Body of pancreas (tissue), 4 donors: ENCODE data around the gene GDF3. TPM values are rescaled to one million over a fixed set of nuclear protein-coding genes. Genes with fewer than 3 reads are reported as not detected.
"Not testable (repeated sequence)": the region's sequence is repeated elsewhere in the genome, so short reads cannot be mapped to it uniquely, and the experiment has no call there.

Experiments
- ATAC-seq: fragments of 150-250 bp; one replicate; pipeline ENCODE4 v1.9.1; 2016
- DNase-seq, 4 donors: peaks; one replicate each; pipeline ENCODE4 v3.0.0-alpha.2; 2019
- H3K27ac ChIP-seq, 4 donors: fragments of 200-600 bp; sonication (generic); 1 replicate in 3 of 4; 2 replicates in 1 of 4; pipeline versions ENCODE4 v1.5.1 to v1.6.1; 2016 to 2019; ENCODE audit warnings: mild to moderate bottlenecking in 1 of 4, mixed read lengths in 1 of 4, moderate library complexity in 1 of 4
- H3K27me3 ChIP-seq, 2 donors: fragments of 200-600 bp; sonication (generic); one replicate each; pipeline ENCODE4 v1.6.0; 2016; ENCODE audit warnings: mild to moderate bottlenecking in 1 of 2
- H3K36me3 ChIP-seq, 2 donors: fragments of 200-600 bp; sonication (generic); replicated peaks in 1 of 2; 2 replicates each; pipeline ENCODE4 v1.5.1; 2016; ENCODE audit warnings: low read depth in 2 of 2; ENCODE audit not compliant: insufficient read depth in 1 of 2
- H3K4me1 ChIP-seq: fragments of 200-600 bp; sonication (generic); one replicate; pipeline ENCODE4 v1.6.0; 2016
- H3K4me3 ChIP-seq, 2 donors: fragments of 200-600 bp; sonication (generic); 1 replicate in 1 of 2; 2 replicates in 1 of 2; pipeline ENCODE4 v1.5.1; 2016 to 2019
- H3K9me3 ChIP-seq, 3 donors: fragments of 200-600 bp; sonication (generic); 1 replicate in 2 of 3; 2 replicates in 1 of 3; pipeline ENCODE4 v1.5.1; 2016
- POLR2A ChIP-seq, 3 donors: fragments of 450-650 bp; IDR thresholded peaks; one replicate each; pipeline ENCODE4 v1.6.1; 2016; ENCODE audit warnings: antibody characterized with exemption in 3 of 3, mild to moderate bottlenecking in 2 of 3
- WGBS, 2 donors: methylation state at CpG; one replicate each; pipeline ENCODE4 v1.1.5; 2017; 5-methylcytosine and 5-hydroxymethylcytosine counted together
- intact Hi-C: fragments of 100-400 bp; cut with DNase I; formaldehyde crosslinking; loops from one replicate; pipeline ENCODE4 v1.15.1; 2023
- total RNA-seq, 2 donors: library from RNA; depleted of rRNA; stranded (reverse); fragments of >200 nt; gene quantifications; one replicate each; pipeline ENCODE4 v1.1.0, GENCODE V29; 2016

Gene GDF3
- total RNA-seq, 2 donors from 2014 or later, result not detected

- peak; percentile 42 to 57 (median 52) for DNase-seq
- TF ChIP-seq POLR2A (IDR thresholded peaks at IDR 0.05), result peak; percentile 19 to 56 (median 50)
- 51 to 70% methylated on average over 19 to 40 of the region's 40 CpGs for WGBS, 2 donors
- H3K4me1 ChIP-seq, intact Hi-C loops, H3K27me3 ChIP-seq, H3K36me3 ChIP-seq, H3K4me3 ChIP-seq, H3K9me3 ChIP-seq: not testable (repeated sequence)
- H3K27ac ChIP-seq, result peak overlapping the region in 3 of 4 donors; percentile 21 to 73 (median 47)
- ATAC-seq, result peak; percentile 26
Measured at GRCh38 chr12:7640123-7640995, 55.2 kb downstream of the GDF3 start.

Other genes with a start within 250 kb of the GDF3 start
- gene CD163, start 192.0 kb downstream of the GDF3 start, total RNA-seq, result 10 to 100 TPM; 19.4 to 85.6 TPM
- gene APOBEC1, start 29.9 kb downstream of the GDF3 start, total RNA-seq, result under 1 TPM in 1 of 2 donors, not detected in 1; 0.52 TPM
- gene DPPA3, start 15.7 kb upstream of the GDF3 start, total RNA-seq, result not detected
- not detected for gene CLEC4C, start 51.6 kb upstream of the GDF3 start, total RNA-seq
- not detected for gene NANOGNB, start 69.4 kb upstream of the GDF3 start, total RNA-seq
- gene NANOG, start 93.6 kb upstream of the GDF3 start, total RNA-seq, result 1 to 10 TPM in 1 of 2 donors, under 1 TPM in 1; 0.66 to 2.3 TPM
- 1 to 10 TPM; 3.6 to 8.6 TPM for gene SLC2A14, start 177.1 kb upstream of the GDF3 start, total RNA-seq
- gene SLC2A3, start 240.4 kb upstream of the GDF3 start, total RNA-seq, result 1 to 10 TPM; 6.6 to 9.6 TPM